ENCODE results near the gene NXT1. TPM values are rescaled to one million over a fixed set of nuclear protein-coding genes. Genes with fewer than 3 reads are reported as not detected.
"Not testable (repeated sequence)": the region's sequence is repeated elsewhere in the genome, so short reads cannot be mapped to it uniquely, and the experiment has no call there.

Gene NXT1
- total RNA-seq (2014; rRNA removed; shearing (Covaris generic)): 70.6 and 101 TPM in 2 replicates

- peak; percentile 98 for DNase-seq (ENCODE audit: low spot score)
These were observed at the start of gene NXT1 for GRCh38 chr20:23350196-23350903. Gene NXT1 (plus strand): TSS chr20:23350791. CDS start chr20:23354042, 3,251 bp downstream.

- DNase-seq (ENCODE audit: low spot score): no peak
These were observed 49.0 kb upstream of the NXT1 start for GRCh38 chr20:23301436-23302050.

- DNase-seq (ENCODE audit: low spot score): no peak
These were observed 48.2 kb upstream of the NXT1 start for GRCh38 chr20:23302386-23302785.

GRCh38 chr20:23302801-23303200 lies 47.8 kb upstream of the NXT1 start:
- DNase-seq (ENCODE audit: low spot score): no peak

- no peak for DNase-seq (ENCODE audit: low spot score)
These were observed 47.1 kb upstream of the NXT1 start for GRCh38 chr20:23303325-23304102.

- no peak for DNase-seq (ENCODE audit: low spot score)
These were observed 46.0 kb upstream of the NXT1 start for GRCh38 chr20:23304616-23305015.

GRCh38 chr20:23305098-23305497 lies 45.5 kb upstream of the NXT1 start:
- DNase-seq (ENCODE audit: low spot score): no peak

- not testable (repeated sequence) for DNase-seq (ENCODE audit: low spot score)
These were observed 43.2 kb upstream of the NXT1 start for GRCh38 chr20:23307393-23307792.

GRCh38 chr20:23308024-23308423 lies 42.6 kb upstream of the NXT1 start:
- DNase-seq (ENCODE audit: low spot score): no peak

- no peak for DNase-seq (ENCODE audit: low spot score)
These were observed 41.7 kb upstream of the NXT1 start for GRCh38 chr20:23308908-23309307.

GRCh38 chr20:23309781-23310180 lies 40.8 kb upstream of the NXT1 start:
- DNase-seq (ENCODE audit: low spot score): no peak

- DNase-seq (ENCODE audit: low spot score): no peak
These were observed 38.6 kb upstream of the NXT1 start for GRCh38 chr20:23311947-23312506.

- no peak for DNase-seq (ENCODE audit: low spot score)
These were observed 37.3 kb upstream of the NXT1 start for GRCh38 chr20:23313271-23313670.

- no peak for DNase-seq (ENCODE audit: low spot score)
These were observed 35.9 kb upstream of the NXT1 start for GRCh38 chr20:23314699-23315098.

- no peak for DNase-seq (ENCODE audit: low spot score)
These were observed 35.5 kb upstream of the NXT1 start for GRCh38 chr20:23315099-23315498.

- DNase-seq (ENCODE audit: low spot score): no peak
These were observed 34.0 kb upstream of the NXT1 start for GRCh38 chr20:23316626-23317025.

- DNase-seq (ENCODE audit: low spot score): no peak
These were observed 33.5 kb upstream of the NXT1 start for GRCh38 chr20:23317081-23317480.

- DNase-seq (ENCODE audit: low spot score): no peak
These were observed 32.2 kb upstream of the NXT1 start for GRCh38 chr20:23318347-23318746.

- peak; percentile 67 for DNase-seq (ENCODE audit: low spot score)
These were observed 30.3 kb upstream of the NXT1 start for GRCh38 chr20:23320317-23320716.

GRCh38 chr20:23325107-23325506 lies 25.5 kb upstream of the NXT1 start:
- DNase-seq (ENCODE audit: low spot score): no peak

- DNase-seq (ENCODE audit: low spot score): no peak
These were observed 23.8 kb upstream of the NXT1 start for GRCh38 chr20:23326774-23327173.

GRCh38 chr20:23327617-23328333 lies 22.8 kb upstream of the NXT1 start:
- no peak for DNase-seq (ENCODE audit: low spot score)
